Chondrocyte (in vitro differentiated cells): Measurements from ENCODE around the gene JADE1. TPM values are rescaled to one million over a fixed set of nuclear protein-coding genes. Genes with fewer than 3 reads are reported as not detected.

Source experiments
- DNase-seq: peaks from one replicate; pipeline ENCODE4 v3.0.0; 2021; ENCODE audit warnings: mixed read lengths, low spot score
- H3K27ac Mint-ChIP-seq: one replicate; pipeline ENCODE4 v1.8.0; 2021; ENCODE audit warnings: mild to moderate bottlenecking, moderate library complexity, mixed read lengths; ENCODE audit not compliant: unreplicated experiment
- H3K27me3 Mint-ChIP-seq: 2 replicates; pipeline ENCODE4 v1.8.0; 2021; ENCODE audit warnings: low read depth, mixed read lengths
- H3K36me3 Mint-ChIP-seq: 2 replicates; pipeline ENCODE4 v1.8.0; 2021; ENCODE audit warnings: low read depth, mixed read lengths
- H3K4me1 Mint-ChIP-seq: 2 replicates; pipeline ENCODE4 v1.8.0; 2021; ENCODE audit warnings: low read depth, mild to moderate bottlenecking, mixed read lengths
- H3K4me3 Mint-ChIP-seq: one replicate; pipeline ENCODE4 v1.8.0; 2021; ENCODE audit warnings: mild to moderate bottlenecking, moderate library complexity, mixed read lengths; ENCODE audit not compliant: unreplicated experiment
- H3K9me3 Mint-ChIP-seq: 2 replicates; pipeline ENCODE4 v1.8.0; 2021; ENCODE audit warnings: low read depth, mixed read lengths
- total RNA-seq: library from RNA; stranded (reverse); gene quantifications from 3 replicates; pipeline ENCODE4 v1.2.1, GENCODE V29; 2021
- TF ChIP-seq, protein P1 (sequence below): fragments of 200-600 bp; sonication (generic); IDR thresholded peaks from 2 replicates; pipeline ENCODE4 v1.5.0; 2021; ENCODE audit warnings: antibody characterized with exemption, mild to moderate bottlenecking, moderate library complexity

The JADE1 gene
- total RNA-seq, 1 donor from 2014 or later: 34.0 TPM

- no peaks in the 10 kb centered on the region for H3K9me3 Mint-ChIP-seq
- DNase-seq: no peak
Measured at GRCh38 chr4:128877934-128878333, 68.4 kb downstream of the JADE1 start.

DNA sequence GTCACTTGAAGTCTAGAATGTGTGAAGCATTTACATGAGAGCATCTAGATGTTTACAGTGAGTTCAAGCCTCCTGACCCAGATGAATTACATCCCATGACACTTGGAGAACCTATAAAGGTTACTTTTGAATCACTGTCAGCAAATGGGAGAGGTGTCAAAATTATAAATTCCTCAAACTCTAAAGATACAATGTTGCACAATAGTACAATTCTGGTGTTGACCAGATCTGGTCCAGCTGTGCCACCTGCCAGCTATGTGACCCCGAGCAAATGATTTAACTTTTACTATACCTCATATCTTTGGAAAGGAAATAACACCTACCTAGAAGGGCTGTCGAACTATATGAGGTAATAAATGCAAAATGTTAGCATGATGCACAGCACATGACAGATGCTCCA is 69.8 kb downstream of the JADE1 start:
- no peaks in the 10 kb centered on the region for H3K9me3 Mint-ChIP-seq
- H3K27ac Mint-ChIP-seq: no peak overlapping the region
- peaks cover 4% of the 10 kb centered on the region for H3K4me1 Mint-ChIP-seq
- H3K27me3 Mint-ChIP-seq: no peaks in the 10 kb centered on the region
- H3K36me3 Mint-ChIP-seq: peaks cover 8% of the 10 kb centered on the region
- H3K4me3 Mint-ChIP-seq: no peak overlapping the region
- no peak for DNase-seq
- TF ChIP-seq, protein P1, sequence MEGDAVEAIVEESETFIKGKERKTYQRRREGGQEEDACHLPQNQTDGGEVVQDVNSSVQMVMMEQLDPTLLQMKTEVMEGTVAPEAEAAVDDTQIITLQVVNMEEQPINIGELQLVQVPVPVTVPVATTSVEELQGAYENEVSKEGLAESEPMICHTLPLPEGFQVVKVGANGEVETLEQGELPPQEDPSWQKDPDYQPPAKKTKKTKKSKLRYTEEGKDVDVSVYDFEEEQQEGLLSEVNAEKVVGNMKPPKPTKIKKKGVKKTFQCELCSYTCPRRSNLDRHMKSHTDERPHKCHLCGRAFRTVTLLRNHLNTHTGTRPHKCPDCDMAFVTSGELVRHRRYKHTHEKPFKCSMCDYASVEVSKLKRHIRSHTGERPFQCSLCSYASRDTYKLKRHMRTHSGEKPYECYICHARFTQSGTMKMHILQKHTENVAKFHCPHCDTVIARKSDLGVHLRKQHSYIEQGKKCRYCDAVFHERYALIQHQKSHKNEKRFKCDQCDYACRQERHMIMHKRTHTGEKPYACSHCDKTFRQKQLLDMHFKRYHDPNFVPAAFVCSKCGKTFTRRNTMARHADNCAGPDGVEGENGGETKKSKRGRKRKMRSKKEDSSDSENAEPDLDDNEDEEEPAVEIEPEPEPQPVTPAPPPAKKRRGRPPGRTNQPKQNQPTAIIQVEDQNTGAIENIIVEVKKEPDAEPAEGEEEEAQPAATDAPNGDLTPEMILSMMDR: no peak

More at GRCh38 chr4:128877934-128878333, 68.4 kb downstream of the JADE1 start:
- H3K36me3 Mint-ChIP-seq: peaks cover 10% of the 10 kb centered on the region
- TF ChIP-seq, protein P1: no peak
- no peak overlapping the region for H3K27ac Mint-ChIP-seq
- peaks cover 4% of the 10 kb centered on the region for H3K4me1 Mint-ChIP-seq
- no peaks in the 10 kb centered on the region for H3K27me3 Mint-ChIP-seq
- no peak overlapping the region for H3K4me3 Mint-ChIP-seq

DNA sequence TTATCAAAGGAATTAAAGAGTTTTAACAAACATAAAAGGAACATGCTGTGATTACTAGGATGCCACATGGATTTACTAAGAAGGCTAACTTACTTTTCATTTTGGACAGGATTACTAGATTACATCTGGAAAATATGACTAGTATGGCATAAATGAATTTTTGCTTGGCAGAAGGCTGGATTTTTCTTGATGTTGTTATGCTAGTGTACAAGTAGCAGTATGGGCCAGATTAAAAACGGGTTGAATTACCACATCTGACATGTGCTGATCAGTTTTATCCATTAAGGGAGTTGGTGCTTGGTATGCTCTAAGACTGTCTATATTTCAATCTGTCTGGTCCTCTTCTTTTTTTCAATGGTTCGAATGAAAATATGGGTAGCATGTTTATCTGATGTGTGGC is 70.5 kb downstream of the JADE1 start:
- Mint-ChIP-seq H3K4me1 (peaks cover 4% of the 10 kb centered on the region), H3K27ac (no peak overlapping the region), H3K36me3 (peaks cover 7% of the 10 kb centered on the region), H3K27me3 (no peaks in the 10 kb centered on the region), H3K9me3 (no peaks in the 10 kb centered on the region), H3K4me3 (no peak overlapping the region)
- DNase-seq: no peak
- TF ChIP-seq, protein P1: no peak

GRCh38 chr4:128880662-128881061 is 71.2 kb downstream of the JADE1 start:
- H3K27me3 Mint-ChIP-seq: no peaks in the 10 kb centered on the region
- no peak overlapping the region for H3K27ac Mint-ChIP-seq
- DNase-seq: no peak
- H3K4me3 Mint-ChIP-seq: no peak overlapping the region
- peaks cover 4% of the 10 kb centered on the region for H3K4me1 Mint-ChIP-seq
- TF ChIP-seq, protein P1: no peak
- no peaks in the 10 kb centered on the region for H3K9me3 Mint-ChIP-seq
- peaks cover 6% of the 10 kb centered on the region for H3K36me3 Mint-ChIP-seq

- Mint-ChIP-seq H3K9me3 (no peaks in the 10 kb centered on the region), H3K36me3 (no peaks in the 10 kb centered on the region), H3K4me3 (no peak overlapping the region), H3K4me1 (peaks cover 5% of the 10 kb centered on the region), H3K27ac (no peak overlapping the region), H3K27me3 (no peaks in the 10 kb centered on the region)
- no peak for DNase-seq
- TF ChIP-seq, protein P1: no peak
Measured at GRCh38 chr4:128904821-128905220, 95.3 kb downstream of the JADE1 start.
